ENCODE data around the gene PIGT. TPM values are rescaled to one million over a fixed set of nuclear protein-coding genes. Genes with fewer than 3 reads are reported as not detected.

PIGT gene
- total RNA-seq = 81.0 TPM

DNA sequence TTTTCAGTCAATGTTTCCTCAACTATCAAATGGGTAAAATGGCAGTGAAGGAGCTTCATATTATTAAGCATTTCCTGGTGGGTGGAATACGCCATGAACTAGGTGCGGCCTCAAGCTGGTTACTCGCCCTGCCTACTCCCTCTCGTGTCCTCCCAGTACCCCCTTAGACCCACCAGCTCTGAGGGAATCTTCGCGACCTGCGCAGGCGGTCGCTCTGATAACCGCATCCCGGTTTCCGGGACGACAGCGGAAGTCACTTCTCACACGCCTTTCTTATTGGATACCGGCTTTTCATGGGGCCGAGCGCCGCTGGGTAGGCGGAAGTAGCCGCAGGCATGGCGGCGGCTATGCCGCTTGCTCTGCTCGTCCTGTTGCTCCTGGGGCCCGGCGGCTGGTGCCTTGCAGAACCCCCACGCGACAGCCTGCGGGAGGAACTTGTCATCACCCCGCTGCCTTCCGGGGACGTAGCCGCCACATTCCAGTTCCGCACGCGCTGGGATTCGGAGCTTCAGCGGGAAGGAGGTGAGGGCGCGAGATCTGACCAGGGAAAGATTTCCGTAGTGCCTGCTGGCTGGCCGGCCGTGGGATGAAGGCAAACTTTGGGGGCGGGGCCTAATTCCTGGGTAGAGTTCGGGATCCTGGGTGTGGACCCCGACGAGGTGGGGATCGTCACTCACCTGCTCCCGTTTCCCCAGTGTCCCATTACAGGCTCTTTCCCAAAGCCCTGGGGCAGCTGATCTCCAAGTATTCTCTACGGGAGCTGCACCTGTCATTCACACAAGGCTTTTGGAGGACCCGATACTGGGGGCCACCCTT is at the start of gene PIGT:
TSS of gene PIGT (plus strand) at position 320 of the 816 bp plus-strand sequence. CDS start at position 336, 16 bp downstream.
- Histone ChIP-seq H3K4me3 (peak within 1 kb of the TSS; percentile 93 to 95), H3K9me3 (no peaks in the 10 kb centered on the region), H3K36me3 (peaks cover 0 to 16% of the 10 kb centered on the region in 2 donors), H3K27me3 (no peaks in the 10 kb centered on the region), H3K27ac (peak within 1 kb of the TSS; percentile 68), H3K4me1 (peaks cover 37% of the 10 kb centered on the region)
- DNase-seq (ENCODE audit: extremely low spot score in 2 of 2) = no peak
- intact Hi-C loops (cut with DNase I) = no loop called here
- TF ChIP-seq POLR2AphosphoS5 (IDR thresholded peaks at IDR 0.05; ENCODE audit: insufficient read depth in 1 of 2, low read depth in 1 of 2) = peak; percentile 91 to 93
- no peak for TF ChIP-seq POLR2A (IDR thresholded peaks at IDR 0.05)
- TF ChIP-seq, protein P1, sequence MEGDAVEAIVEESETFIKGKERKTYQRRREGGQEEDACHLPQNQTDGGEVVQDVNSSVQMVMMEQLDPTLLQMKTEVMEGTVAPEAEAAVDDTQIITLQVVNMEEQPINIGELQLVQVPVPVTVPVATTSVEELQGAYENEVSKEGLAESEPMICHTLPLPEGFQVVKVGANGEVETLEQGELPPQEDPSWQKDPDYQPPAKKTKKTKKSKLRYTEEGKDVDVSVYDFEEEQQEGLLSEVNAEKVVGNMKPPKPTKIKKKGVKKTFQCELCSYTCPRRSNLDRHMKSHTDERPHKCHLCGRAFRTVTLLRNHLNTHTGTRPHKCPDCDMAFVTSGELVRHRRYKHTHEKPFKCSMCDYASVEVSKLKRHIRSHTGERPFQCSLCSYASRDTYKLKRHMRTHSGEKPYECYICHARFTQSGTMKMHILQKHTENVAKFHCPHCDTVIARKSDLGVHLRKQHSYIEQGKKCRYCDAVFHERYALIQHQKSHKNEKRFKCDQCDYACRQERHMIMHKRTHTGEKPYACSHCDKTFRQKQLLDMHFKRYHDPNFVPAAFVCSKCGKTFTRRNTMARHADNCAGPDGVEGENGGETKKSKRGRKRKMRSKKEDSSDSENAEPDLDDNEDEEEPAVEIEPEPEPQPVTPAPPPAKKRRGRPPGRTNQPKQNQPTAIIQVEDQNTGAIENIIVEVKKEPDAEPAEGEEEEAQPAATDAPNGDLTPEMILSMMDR (IDR thresholded peaks at IDR 0.05) = no peak

DNA sequence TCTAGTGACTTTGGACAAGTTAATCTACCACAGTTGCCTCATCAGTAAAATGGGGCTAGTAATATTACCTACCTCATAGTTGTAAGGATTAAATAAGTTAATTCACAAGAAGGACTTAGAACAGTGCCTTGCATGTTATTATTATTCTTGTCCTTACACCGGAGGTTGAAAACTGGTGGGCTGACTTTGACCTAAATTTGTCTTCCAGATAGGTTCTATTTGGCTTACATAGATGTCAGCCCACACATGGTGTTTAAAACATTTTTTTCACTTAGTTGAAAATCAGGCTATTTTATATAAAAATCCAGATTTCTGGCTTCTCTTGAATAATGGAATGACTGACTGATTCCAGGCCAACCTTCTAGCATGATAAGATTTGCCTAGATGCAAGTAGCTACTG is 49.7 kb upstream of the PIGT start:
- H3K27me3 ChIP-seq = no peaks in the 10 kb centered on the region
- H3K36me3 ChIP-seq = peaks cover 0 to 31% of the 10 kb centered on the region in 2 donors
- peaks cover 30% of the 10 kb centered on the region for H3K4me1 ChIP-seq
- no peak for TF ChIP-seq POLR2A (IDR thresholded peaks at IDR 0.05)
- no peak overlapping the region for H3K4me3 ChIP-seq
- no peaks in the 10 kb centered on the region for H3K9me3 ChIP-seq
- no peak for DNase-seq (ENCODE audit: extremely low spot score in 2 of 2)
- intact Hi-C loops (cut with DNase I) = loop anchor here (10.0 kb wide), 1 partner anchor 409 kb away; no protein-coding TSS in a partner anchor
- no peak overlapping the region for H3K27ac ChIP-seq

DNA sequence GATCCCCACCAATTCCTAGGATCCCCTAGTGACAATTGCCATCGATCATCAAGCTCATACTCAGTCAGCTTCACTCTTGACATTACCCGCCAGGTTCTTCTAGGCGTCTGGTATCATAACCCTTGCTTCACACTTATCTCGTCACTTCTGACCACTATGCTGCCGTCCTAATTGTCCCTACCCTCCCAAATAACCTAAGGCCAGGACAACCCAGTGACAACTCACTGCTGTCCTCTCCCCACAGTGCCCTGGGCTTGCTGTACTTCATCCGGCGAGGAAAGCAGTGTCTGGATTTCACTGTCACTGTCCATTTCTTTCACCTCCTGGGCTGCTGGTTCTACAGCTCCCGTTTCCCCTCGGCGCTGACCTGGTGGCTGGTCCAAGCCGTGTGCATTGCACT is 49.3 kb upstream of the PIGT start:
- peaks cover 0 to 31% of the 10 kb centered on the region in 2 donors for H3K36me3 ChIP-seq
- H3K27ac ChIP-seq = no peak overlapping the region
- TF ChIP-seq, protein P1 (IDR thresholded peaks at IDR 0.05) = no peak
- TF ChIP-seq POLR2AphosphoS5 (IDR thresholded peaks at IDR 0.05; ENCODE audit: insufficient read depth in 1 of 2, low read depth in 1 of 2) = no peak
- TF ChIP-seq POLR2A (IDR thresholded peaks at IDR 0.05) = no peak
- no peaks in the 10 kb centered on the region for H3K27me3 ChIP-seq
- intact Hi-C loops (cut with DNase I) = loop anchor here (10.0 kb wide), 1 partner anchor 408 kb away; no protein-coding TSS in a partner anchor
- DNase-seq (ENCODE audit: extremely low spot score in 2 of 2) = peak in 1 of 2 donors; percentile 40
- no peaks in the 10 kb centered on the region for H3K9me3 ChIP-seq
- H3K4me1 ChIP-seq = peaks cover 30% of the 10 kb centered on the region
- no peak overlapping the region for H3K4me3 ChIP-seq

DNA sequence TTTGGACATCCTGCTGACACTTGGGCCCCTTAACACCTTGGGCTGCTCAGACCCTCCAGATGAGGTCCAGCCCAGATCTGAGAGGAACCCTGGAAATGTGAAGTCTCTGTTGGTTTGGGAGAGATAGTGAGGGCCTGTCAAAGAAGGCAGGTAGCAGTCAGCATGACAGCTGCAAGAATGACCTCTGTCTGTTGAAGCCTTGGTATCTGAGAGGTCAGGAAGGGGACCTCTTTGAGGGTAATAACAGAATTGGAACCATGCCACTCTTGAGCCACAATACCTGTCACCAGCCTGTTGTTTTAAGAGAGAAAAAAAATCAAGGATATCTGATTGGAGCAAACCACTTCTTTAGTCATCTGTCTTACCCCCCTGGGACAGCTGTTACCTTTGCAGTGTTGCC is 48.8 kb upstream of the PIGT start:
- intact Hi-C loops (cut with DNase I) = loop anchor here (10.0 kb wide), 1 partner anchor 408 kb away; no protein-coding TSS in a partner anchor
- peak in 1 of 2 donors; percentile 54 for DNase-seq (ENCODE audit: extremely low spot score in 2 of 2)

DNA sequence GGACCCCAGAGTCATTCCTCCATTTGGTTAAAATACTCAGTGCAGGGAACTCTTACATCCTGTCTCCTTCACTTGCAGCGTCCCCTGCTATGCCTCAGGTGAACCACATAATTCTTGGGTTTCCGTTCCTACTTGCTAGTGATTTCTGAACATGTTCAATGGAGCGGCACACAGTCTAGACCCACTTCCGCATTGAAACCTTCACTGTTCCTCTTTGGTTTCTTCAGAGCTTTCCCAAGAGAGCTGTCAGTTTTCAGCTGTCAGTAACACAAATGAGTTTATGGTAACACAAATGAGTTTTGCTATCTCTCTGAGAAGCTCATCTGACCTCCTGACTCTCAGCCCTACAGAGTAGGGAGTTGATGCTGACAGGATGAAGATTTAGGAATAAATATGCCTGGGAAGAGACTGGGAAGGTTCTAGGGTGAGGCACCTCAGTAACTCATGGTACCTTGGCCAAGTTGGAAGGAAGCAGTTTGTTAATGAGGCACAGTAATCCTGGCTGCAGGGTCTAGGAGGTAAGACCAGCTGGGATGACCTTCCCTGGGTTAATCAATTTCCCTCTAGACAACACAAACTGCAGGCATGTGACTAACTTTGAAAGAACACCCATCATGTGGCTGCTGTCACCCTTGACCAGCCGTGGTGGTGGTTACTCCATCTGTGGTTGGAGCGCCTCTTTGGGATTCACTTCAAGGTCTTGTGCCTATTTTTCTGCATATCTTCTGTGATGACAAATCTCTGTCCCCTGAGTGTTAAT is 47.5 kb upstream of the PIGT start:
- peak in 1 of 2 donors; percentile 71 for DNase-seq (ENCODE audit: extremely low spot score in 2 of 2)

More for the DNA sequence above, 48.8 kb upstream of the PIGT start:
- TF ChIP-seq POLR2A (IDR thresholded peaks at IDR 0.05) = no peak
- TF ChIP-seq POLR2AphosphoS5 (IDR thresholded peaks at IDR 0.05; ENCODE audit: insufficient read depth in 1 of 2, low read depth in 1 of 2) = no peak
- TF ChIP-seq, protein P1 (IDR thresholded peaks at IDR 0.05) = no peak
- Histone ChIP-seq H3K4me3 (no peak overlapping the region), H3K27ac (no peak overlapping the region), H3K4me1 (peaks cover 30% of the 10 kb centered on the region), H3K27me3 (no peaks in the 10 kb centered on the region), H3K9me3 (no peaks in the 10 kb centered on the region), H3K36me3 (peaks cover 0 to 31% of the 10 kb centered on the region in 2 donors)

More for the DNA sequence above, 47.5 kb upstream of the PIGT start:
- Histone ChIP-seq H3K4me3 (no peak overlapping the region), H3K36me3 (peaks cover 0 to 31% of the 10 kb centered on the region in 2 donors), H3K27ac (no peak overlapping the region), H3K4me1 (peaks cover 36% of the 10 kb centered on the region), H3K9me3 (no peaks in the 10 kb centered on the region), H3K27me3 (no peaks in the 10 kb centered on the region)
- TF ChIP-seq POLR2A (IDR thresholded peaks at IDR 0.05) (no peak), POLR2AphosphoS5 (IDR thresholded peaks at IDR 0.05; ENCODE audit: insufficient read depth in 1 of 2, low read depth in 1 of 2) (no peak)
- TF ChIP-seq, protein P1 (IDR thresholded peaks at IDR 0.05) = no peak
- intact Hi-C loops (cut with DNase I) = loop anchor here (10.0 kb wide), 1 partner anchor 406 kb away; no protein-coding TSS in a partner anchor

Data from vagina (tissue), 2 donors.